A673 (cell line): ENCODE results near the gene CD3G. TPM values are rescaled to one million over a fixed set of nuclear protein-coding genes. Genes with fewer than 3 reads are reported as not detected.
A peak's percentile ranks its signal among the peaks of the same experiment; 100 is the strongest.

Source experiments
- BruUV-seq: library from RNA; stranded (reverse); fragments of 400-500 nt; replicated peaks from 2 replicates; lab custom pipeline; 2021; lab: Mats Ljungman, UMichigan
- CTCF ChIA-PET: fragments of 300-600 bp; sonication (Branson Sonifier 250); formaldehyde crosslinking; loops from one replicate; lab custom pipeline; 2022; ENCODE audit warnings: antibody characterized with exemption; lab: Charles Lee
- POLR2A ChIA-PET: fragments of 300-600 bp; sonication (Branson Sonifier 250); formaldehyde crosslinking; loops from one replicate; lab custom pipeline; 2022; ENCODE audit warnings: antibody characterized with exemption; ENCODE audit not compliant: low non-redundant PET; lab: Charles Lee
- DNase-seq: peaks from one replicate; pipeline ENCODE4 v3.0.0-alpha.2; 2015; ENCODE audit warnings: low spot score
- H3K27ac ChIP-seq: fragments of 200-600 bp; sonication (generic); 2 replicates; pipeline ENCODE4 v1.5.1; 2016; ENCODE audit warnings: mixed run types, low read depth, mild to moderate bottlenecking, mixed read lengths, antibody characterized with exemption, low read length; ENCODE audit not compliant: poor library complexity, severe bottlenecking
- H3K27me3 ChIP-seq: fragments of 200-600 bp; sonication (generic); replicated peaks from 2 replicates; pipeline ENCODE4 v1.6.1; 2017; ENCODE audit warnings: mixed run types, low read depth, mild to moderate bottlenecking, mixed read lengths, antibody characterized with exemption, low read length; ENCODE audit not compliant: insufficient read depth, poor library complexity
- H3K36me3 ChIP-seq: fragments of 200-600 bp; sonication (generic); 2 replicates; pipeline ENCODE4 v1.6.1; 2016; ENCODE audit warnings: mixed run types, mild to moderate bottlenecking, mixed read lengths, antibody characterized with exemption, low read length; ENCODE audit not compliant: insufficient read depth, poor library complexity, severe bottlenecking
- H3K4me1 ChIP-seq: fragments of 200-600 bp; sonication (generic); 2 replicates; pipeline ENCODE4 v1.6.1; 2017; ENCODE audit warnings: mixed run types, mild to moderate bottlenecking, mixed read lengths, antibody characterized with exemption, low read length; ENCODE audit not compliant: insufficient read depth, poor library complexity, severe bottlenecking
- H3K4me3 ChIP-seq: fragments of 200-600 bp; sonication (generic); 2 replicates; pipeline ENCODE4 v1.5.1; 2016; ENCODE audit warnings: low read depth, mixed run types, mild to moderate bottlenecking, mixed read lengths, low read length; ENCODE audit not compliant: poor library complexity, severe bottlenecking
- H3K9me3 ChIP-seq: fragments of 200-600 bp; sonication (generic); 2 replicates; pipeline ENCODE4 v1.6.1; 2016; ENCODE audit warnings: mixed run types, low read depth, mild to moderate bottlenecking, mixed read lengths, antibody characterized with exemption, low read length; ENCODE audit not compliant: poor library complexity, severe bottlenecking
- EZH2 ChIP-seq: fragments of 200-600 bp; sonication (generic); IDR thresholded peaks from 2 replicates; pipeline ENCODE4 v1.6.1; 2017; ENCODE audit warnings: borderline replicate concordance, low read depth, mild to moderate bottlenecking, mixed read lengths, antibody characterized with exemption, low read length; ENCODE audit not compliant: poor library complexity, severe bottlenecking
- intact Hi-C: fragments of 100-400 bp; cut with micrococcal nuclease; formaldehyde crosslinking; loops from one replicate; pipeline ENCODE4 v1.10.0; 2022; ENCODE audit not compliant: unreplicated experiment
- total RNA-seq: library from RNA; stranded (reverse); gene quantifications from 2 replicates; pipeline ENCODE4 v1.2.3, GENCODE V29; 2021
- TF ChIP-seq, protein P1 (sequence below): fragments of 300-800, 200-600 bp; sonication (generic); conservative IDR thresholded peaks from 2 replicates; pipeline ENCODE4 v1.5.1; 2017; ENCODE audit warnings: low read depth, mild to moderate bottlenecking, antibody characterized with exemption, low read length, moderate library complexity, mixed read lengths

CD3G gene
- total RNA-seq, 1 experiment from 2014 or later: not detected

DNA sequence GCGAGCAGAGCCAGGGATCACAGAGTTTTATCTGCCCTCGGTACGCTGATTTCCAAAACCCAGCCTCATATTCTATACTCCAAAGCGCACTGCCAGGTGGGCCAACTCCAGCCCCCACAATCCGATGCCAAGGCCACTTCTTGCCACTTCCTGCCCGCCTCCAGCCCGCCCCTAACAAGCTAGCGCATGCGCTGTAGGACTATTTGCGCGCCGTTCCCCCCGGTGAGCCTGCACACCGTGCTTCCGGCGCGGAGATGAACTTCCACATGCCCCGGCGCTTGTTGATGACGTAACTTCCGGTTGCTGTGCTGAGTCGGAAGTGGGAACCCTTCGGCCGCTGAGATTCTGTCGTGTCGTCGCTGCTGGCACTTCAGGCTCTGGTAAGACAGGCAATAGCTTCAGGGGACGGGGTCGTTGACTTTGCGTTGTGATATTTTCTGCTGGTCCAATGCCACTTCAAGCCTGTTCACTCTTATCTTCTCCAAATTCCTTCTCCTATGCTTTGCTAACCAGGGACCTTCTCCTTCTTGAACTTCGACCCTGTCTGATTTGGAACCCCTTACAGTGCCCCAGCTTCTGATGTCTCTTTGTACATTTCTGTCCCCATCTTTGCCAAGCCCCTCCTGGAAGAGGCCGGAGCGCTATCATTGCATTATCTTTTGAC is 15.3 kb downstream of the CD3G start, which contains the start of gene UBE4A:
UBE4A (plus strand) TSS at position 306 of the 664 bp plus-strand sequence. CDS start 5,481 bp downstream, outside the sequence.
- Histone ChIP-seq H3K4me3 (peak within 1 kb of the TSS; percentile 84), H3K27me3 (no peaks in the 10 kb centered on the region), H3K27ac (peak within 1 kb of the TSS; percentile 74), H3K36me3 (peaks cover 1% of the 10 kb centered on the region), H3K9me3 (no peaks in the 10 kb centered on the region), H3K4me1 (peaks cover 8% of the 10 kb centered on the region)
- POLR2A ChIA-PET: interaction anchor here (0.6 kb wide), 1 partner anchor 9 kb away, joined by 3 read pairs; no protein-coding TSS in a partner anchor
- peak; percentile 97 for DNase-seq
- BruUV-seq: no TSS peak
- intact Hi-C loops: loop anchor here (2.0 kb wide), 1 partner anchor 161 kb away; no protein-coding TSS in a partner anchor
- CTCF ChIA-PET: no interaction called here
- TF ChIP-seq, protein P1, sequence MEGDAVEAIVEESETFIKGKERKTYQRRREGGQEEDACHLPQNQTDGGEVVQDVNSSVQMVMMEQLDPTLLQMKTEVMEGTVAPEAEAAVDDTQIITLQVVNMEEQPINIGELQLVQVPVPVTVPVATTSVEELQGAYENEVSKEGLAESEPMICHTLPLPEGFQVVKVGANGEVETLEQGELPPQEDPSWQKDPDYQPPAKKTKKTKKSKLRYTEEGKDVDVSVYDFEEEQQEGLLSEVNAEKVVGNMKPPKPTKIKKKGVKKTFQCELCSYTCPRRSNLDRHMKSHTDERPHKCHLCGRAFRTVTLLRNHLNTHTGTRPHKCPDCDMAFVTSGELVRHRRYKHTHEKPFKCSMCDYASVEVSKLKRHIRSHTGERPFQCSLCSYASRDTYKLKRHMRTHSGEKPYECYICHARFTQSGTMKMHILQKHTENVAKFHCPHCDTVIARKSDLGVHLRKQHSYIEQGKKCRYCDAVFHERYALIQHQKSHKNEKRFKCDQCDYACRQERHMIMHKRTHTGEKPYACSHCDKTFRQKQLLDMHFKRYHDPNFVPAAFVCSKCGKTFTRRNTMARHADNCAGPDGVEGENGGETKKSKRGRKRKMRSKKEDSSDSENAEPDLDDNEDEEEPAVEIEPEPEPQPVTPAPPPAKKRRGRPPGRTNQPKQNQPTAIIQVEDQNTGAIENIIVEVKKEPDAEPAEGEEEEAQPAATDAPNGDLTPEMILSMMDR: no peak
- TF ChIP-seq EZH2: no peak

DNA sequence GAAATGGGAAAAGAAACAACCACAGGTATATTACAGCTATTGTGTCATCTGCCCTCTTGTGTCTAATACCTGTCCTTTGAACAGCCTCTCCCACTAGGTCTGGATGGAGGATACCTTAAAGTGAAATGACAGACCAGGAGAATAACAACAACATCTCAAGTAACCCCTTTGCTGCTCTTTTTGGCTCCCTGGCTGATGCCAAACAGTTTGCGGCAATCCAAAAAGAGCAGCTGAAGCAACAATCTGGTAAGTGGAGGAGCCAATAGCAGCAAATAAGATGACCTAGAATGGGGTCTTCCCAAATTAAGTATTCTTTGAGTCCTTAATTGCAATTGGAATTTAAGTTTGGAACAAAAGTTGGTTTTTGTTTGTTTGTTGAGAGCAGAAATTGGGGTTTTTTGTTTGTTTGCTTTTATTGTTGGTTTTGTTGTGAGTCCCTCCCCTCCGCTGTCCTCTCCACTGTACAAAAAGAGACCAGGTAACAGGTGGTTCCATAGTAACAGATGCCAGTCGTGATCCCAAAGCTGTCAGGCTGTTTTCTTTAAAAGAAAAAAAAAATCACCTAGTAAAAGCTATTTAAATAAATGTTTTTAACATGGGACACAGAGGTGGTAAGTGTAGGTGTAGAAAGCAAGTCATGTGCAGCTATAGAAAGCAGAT is 20.9 kb downstream of the CD3G start:
- no peak overlapping the region for H3K27ac ChIP-seq
- H3K9me3 ChIP-seq: no peaks in the 10 kb centered on the region
- no TSS peak for BruUV-seq
- intact Hi-C loops: no loop called here
- H3K4me3 ChIP-seq: no peak overlapping the region
- POLR2A ChIA-PET: no interaction called here
- DNase-seq: no peak
- no peaks in the 10 kb centered on the region for H3K27me3 ChIP-seq
- TF ChIP-seq EZH2: no peak
- TF ChIP-seq, protein P1: no peak
- peaks cover 39% of the 10 kb centered on the region for H3K36me3 ChIP-seq
- H3K4me1 ChIP-seq: peaks cover 8% of the 10 kb centered on the region
- CTCF ChIA-PET: no interaction called here

DNA sequence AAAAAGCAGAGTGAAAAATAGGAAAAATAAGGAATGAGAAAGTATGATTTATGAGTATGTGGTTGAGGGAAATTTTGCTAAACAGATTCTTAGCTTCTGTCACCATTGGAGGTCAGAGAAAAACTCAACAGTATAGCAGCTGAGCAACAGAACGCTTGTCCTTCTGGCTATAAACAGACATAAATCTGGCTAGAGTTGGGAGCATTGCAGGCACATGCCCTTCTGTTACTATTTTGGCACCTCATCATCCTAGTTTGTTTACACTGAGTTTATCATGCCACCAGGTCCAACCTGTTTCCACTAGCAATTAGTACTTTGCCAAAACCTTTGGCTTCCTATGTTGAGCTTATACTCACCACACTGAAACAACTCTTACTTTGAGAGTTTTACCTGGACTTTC is 22.1 kb downstream of the CD3G start:
- Histone ChIP-seq H3K9me3 (no peaks in the 10 kb centered on the region), H3K4me1 (no peaks in the 10 kb centered on the region), H3K27ac (no peak overlapping the region), H3K4me3 (no peak overlapping the region), H3K27me3 (no peaks in the 10 kb centered on the region), H3K36me3 (peaks cover 51% of the 10 kb centered on the region)
- ChIA-PET POLR2A (interaction anchor here (0.7 kb wide), 1 partner anchor 1305 kb away, joined by 3 read pairs; no protein-coding TSS in a partner anchor), CTCF (no interaction called here)
- BruUV-seq: no TSS peak
- intact Hi-C loops: no loop called here
- no peak for TF ChIP-seq EZH2
- TF ChIP-seq, protein P1: no peak
- DNase-seq: no peak
